GM21360 (cell line): ENCODE measurements around the gene CXXC5.

ENCODE experiments used
- ATAC-seq: cut with Tn5 transposase; IDR thresholded peaks from one replicate; pipeline ENCODE4 v1.9.1; 2021; ENCODE audit warnings: mild to moderate bottlenecking, moderate library complexity; ENCODE audit not compliant: unreplicated experiment

CXXC5 gene

GRCh38 chr5:139664086-139664693, 16.0 kb downstream of the CXXC5 start:
- ATAC-seq, result peak; percentile 34

DNA sequence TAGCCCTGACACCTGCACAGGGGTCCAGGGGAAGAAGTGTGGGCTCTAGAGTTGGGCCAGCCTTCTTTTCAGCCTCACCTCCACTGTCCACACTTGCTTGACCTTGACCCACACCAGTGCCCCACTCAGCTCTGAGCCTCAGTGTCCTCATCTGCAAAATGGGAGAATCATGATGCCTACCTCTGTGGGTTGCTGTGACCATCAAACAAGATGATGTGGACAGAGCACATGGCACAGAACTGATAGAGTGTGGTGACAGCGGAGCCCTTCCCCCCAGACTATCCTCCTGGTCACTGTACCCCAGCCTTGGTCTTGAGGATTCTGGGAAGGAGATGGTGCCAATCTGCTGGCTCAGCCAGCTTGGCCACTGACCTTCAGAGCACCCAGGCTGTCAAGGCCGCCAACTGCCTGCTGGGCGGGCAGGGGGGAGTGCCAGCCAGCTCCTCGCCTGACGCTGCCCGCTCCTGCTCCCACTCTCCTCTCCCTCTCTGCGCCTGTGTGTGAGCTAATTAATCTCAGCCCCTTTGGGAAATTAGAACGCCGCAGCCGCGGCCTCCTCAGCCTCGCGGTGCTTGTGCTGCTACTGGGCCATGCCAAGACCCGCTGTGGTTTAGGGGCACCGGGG, 16.7 kb downstream of the CXXC5 start:
- ATAC-seq, result no peak

DNA sequence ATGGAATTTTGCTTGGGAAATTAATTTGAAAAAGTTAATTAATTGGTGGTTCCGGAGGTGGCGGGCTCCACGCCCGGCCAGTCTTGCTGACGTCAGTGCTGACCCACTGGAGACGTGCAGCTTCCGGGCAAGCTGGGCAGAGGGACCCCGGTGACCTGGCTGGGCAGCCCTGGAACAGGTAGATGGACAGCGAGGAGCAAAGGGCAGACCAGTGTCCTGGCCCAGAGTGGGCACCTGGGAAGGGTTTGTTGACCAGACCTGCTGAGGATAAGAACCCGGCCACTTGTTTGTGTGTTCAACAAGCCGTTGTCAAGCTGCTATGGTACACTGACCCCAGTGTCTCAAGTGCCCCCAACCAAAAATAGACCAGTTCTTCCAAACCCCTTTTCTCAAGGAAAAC, 17.5 kb downstream of the CXXC5 start:
- ATAC-seq, result no peak

- no peak for ATAC-seq
These were observed 18.4 kb downstream of the CXXC5 start for GRCh38 chr5:139666551-139666950.

DNA sequence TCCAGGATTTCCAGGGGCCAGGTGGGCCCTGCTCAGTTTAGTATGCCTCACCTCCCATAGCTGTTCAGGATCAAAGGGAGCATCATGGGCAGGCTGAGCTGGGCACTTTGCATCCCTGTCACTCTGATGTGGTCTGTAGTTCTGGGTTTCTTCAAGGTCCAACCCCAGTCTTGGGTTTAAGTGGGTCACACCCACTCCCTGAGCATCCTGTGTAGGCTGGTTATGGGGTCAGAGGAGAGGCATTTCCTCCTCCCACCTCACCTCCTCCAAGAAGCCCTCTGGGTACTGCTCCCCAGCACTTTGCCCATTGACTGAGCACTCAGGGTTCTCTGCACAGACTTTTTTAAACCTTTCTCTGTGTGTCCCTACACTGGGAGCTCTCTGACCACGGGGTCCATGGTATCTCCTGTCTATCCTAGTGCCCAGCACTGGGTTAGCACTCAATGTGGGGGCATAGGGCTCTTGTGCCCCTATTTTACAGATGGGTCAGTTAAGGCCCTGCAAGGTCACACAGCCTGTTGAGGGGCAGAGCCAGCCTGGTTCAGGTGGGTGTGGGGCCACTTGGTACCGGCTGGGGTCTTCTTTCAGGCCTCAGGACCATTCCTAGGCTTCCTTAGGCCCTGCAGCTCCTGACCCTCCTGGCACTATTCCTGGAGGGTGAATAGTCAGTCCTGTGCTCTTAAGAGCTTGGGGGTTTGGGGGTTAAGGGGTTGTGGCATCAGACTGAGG, 19.0 kb downstream of the CXXC5 start:
- no peak for ATAC-seq

GRCh38 chr5:139667730-139668063, 19.5 kb downstream of the CXXC5 start:
- no peak for ATAC-seq

DNA sequence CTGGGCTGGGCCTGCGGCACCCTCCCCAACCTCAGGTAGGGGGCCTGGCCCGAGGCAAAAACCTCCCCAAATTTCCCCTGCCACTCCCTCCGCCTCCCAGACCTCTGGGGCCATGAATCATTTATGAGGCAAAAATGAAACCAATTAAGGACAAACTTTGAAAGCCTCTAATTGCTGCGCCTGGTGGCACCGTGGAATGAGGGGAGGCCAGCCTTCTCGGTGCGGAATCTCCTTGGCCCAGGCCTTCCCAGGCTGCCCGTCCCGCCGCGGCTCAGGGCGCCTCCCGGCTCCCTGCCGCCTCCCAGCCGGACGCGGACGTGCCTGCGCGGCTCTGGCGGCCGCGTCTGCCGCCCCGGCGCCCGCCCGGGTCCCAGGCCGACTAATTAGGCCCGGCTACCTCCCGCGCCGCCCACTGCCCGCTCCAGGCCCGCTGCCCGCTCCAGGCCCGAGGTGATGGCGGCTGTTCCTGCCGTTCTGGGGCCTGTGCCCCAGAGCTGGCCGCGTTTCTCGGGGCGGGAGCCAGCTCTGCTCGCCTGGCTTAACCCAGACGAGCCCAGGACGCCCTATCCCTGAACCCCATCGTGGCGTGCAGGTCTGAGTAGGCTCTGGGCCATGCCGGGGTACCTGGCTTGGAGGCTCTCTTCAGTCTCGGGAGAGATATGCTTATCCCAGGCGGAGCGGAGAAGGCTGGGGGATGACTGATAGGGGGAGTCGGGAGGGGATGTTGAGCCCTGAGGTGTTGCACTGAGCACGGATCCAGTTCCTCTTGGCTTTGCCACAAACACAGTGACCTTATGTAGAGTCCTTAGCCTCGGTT, 20.1 kb downstream of the CXXC5 start:
- ATAC-seq, result no peak

GRCh38 chr5:139668924-139669661, 20.9 kb downstream of the CXXC5 start:
- ATAC-seq, result no peak

DNA sequence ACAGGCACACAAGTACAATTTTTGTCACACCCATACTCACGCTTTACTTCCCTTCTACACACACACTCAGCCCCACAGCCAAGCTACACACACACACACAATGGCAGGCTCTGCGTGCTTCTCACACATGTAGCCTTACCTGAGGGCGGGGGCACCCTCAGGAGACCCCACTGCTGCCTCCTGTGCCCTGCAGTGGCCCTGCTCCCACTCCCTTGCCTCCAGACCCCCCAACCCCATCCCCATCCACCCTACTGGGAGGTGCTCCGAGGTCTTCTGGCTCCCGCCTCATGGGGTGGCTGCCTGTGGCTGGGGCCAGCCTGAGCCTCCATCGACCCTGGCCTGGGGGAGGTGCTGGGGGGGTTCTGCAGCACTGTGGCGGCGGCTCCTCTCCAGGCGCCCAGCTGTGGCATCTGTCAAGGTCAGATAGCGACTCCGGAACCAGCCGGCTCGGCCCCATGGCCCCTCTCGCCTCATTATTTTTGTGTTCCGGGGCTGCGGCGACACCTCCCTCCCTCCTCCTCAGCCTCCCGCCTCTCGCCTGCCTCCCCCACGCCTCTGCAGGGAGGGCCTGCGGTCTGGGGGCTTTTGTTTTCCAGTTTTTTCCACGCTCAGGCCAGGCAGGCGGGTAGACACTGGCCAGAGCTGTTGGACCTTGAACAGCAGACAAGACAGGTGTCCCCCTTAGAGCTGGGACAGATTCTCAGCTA, 21.7 kb downstream of the CXXC5 start:
- no peak for ATAC-seq

- ATAC-seq, result peak; percentile 30
These were observed 22.4 kb downstream of the CXXC5 start for GRCh38 chr5:139670369-139671095.

- ATAC-seq, result no peak
These were observed 23.1 kb downstream of the CXXC5 start for GRCh38 chr5:139671096-139671841.

DNA sequence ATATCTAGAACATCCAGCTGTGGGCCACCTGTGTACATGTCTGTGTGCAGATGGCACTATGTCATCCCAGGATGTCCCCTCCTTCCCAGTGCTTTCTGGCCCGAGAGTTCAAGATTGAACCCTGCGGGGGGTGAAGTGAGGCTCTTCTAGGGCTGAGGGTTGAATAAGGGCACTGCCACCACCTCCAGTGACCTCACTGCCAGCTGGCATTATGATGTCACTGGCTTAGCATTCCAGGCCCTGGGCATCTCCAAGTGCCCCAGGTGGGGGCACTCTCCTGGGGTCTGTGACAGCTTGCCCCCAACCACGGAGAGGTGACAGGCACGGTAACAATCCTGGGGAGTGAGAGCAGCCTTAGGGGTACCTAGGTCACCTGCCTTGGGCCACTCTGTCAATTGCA, 27.1 kb downstream of the CXXC5 start:
- ATAC-seq, result no peak

DNA sequence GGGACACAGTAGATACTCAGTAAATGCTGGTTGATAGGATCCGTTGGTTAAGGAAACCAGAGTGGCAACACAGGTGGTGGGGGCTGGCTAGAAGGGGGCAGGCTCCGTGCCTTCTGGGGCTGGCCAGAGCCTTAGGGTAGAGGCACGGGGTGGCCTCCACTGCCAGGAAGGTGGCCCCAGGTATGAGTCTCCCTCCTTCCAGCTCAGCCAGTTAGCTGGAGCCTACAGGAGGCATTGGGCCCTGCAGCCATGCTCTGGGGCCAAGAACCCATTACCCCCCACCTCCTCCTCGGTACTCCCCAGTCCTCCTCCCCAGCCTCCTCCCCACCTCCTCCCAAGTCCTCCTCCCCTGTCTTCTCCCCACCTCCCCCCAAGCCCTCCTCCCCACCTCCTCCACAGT, 27.7 kb downstream of the CXXC5 start:
- ATAC-seq, result no peak

DNA sequence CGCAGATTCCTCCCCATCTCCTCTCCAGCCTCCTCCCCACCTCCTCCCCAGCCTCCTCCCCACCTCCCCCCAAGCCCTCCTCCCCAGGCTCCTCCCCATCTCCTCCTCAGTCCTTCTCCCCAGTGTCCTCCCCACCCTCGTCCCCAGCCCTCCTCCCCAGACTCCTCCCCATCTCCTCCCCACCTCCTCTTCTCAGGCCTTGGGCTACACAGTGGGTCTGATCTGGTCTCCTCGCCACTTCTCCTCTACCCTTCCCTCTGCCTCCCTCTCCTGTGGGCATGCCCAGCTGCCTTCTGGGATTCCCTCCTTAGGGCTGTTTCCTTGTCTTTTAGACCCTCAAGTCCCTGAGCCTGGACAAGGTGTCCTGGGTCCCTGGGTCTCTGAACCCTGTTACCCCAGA, 28.3 kb downstream of the CXXC5 start:
- no peak for ATAC-seq

DNA sequence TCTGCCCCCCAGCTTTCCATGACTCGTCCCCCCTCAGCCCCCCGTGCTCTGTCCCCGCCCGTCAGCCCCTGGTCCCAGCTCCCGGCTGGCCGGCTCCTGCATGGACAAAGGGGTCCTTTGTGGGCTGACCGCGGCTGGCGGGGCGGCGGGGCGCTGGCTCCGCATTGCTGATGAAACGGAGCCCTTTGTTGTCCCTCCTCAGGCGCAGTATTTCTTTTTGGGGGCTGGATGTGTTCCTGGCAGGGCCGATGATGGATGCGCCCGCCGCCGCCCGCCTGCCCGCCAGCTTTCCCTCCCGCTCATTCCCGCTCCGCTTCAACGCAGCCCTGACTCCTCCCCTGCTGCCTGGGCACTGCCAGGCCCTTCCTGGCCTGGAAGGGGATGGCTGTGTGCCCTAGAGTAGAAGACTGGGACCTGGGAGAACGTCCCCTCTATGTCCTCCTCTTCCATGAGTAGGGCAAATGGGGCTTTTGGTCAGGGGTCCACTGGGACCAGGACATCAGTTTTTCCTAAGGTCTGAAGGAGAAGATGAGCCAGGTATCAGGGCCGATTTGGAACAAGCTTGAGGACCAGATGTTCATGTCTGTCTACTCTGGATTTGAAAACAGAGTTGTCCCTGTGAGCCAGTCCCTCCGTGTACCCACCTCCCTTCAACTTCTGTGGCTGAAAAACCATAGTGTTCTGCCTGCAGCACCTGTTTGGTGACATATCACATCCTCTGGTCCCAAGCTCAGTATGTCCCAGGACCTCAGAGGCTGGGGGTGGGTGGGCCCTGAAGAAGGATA, 29.0 kb downstream of the CXXC5 start:
- no peak for ATAC-seq

DNA sequence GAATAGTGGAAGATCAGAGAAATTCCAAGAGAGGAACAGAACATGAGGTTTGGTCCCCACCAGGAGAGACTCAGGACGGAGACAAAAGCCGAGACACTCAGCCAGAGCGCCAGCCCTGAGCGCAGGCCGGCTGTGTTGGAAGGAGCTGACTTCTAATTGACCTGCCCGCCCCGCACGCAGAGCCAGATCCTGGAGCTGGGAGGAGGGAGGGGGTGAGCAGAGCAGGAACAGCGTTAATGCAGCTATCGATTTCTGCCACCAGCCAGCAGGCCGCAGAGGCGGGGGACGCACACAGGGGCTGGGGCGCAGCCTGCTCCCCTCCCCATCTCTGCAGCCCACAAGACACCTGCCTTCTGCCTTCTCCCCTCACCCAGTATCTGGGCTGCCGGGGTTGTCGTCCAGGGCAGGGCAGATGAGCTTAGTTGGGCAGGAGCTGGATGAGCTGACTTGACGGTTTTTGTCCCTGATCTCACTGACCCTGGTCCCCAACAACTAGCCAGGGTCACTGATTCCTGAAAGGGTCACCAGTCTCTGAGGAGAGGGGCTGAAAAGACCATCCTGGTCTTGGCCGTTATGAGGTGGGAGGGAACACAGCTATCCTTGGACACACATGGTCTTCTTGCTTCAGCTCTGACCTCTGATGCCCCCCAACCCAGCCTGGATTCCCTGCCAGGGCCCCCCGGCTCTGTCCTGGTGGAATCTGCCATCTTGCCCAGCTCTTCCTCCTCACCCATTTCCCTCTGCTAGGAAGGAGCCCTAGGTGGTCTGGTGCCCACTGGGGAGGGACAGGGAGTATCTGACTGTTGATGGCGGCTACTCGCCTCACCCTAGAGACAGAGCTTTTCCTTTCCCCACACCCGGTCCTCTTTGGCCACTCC, 29.8 kb downstream of the CXXC5 start:
- ATAC-seq, result no peak
